Hippocampal formation (tissue), 2 donors: ENCODE results near the gene SLC6A8.

Source experiments
- DNase-seq, 2 donors: peaks; one replicate each; lab custom pipeline; 2025; lab: John Stamatoyannopoulos, UW

The SLC6A8 gene

DNA sequence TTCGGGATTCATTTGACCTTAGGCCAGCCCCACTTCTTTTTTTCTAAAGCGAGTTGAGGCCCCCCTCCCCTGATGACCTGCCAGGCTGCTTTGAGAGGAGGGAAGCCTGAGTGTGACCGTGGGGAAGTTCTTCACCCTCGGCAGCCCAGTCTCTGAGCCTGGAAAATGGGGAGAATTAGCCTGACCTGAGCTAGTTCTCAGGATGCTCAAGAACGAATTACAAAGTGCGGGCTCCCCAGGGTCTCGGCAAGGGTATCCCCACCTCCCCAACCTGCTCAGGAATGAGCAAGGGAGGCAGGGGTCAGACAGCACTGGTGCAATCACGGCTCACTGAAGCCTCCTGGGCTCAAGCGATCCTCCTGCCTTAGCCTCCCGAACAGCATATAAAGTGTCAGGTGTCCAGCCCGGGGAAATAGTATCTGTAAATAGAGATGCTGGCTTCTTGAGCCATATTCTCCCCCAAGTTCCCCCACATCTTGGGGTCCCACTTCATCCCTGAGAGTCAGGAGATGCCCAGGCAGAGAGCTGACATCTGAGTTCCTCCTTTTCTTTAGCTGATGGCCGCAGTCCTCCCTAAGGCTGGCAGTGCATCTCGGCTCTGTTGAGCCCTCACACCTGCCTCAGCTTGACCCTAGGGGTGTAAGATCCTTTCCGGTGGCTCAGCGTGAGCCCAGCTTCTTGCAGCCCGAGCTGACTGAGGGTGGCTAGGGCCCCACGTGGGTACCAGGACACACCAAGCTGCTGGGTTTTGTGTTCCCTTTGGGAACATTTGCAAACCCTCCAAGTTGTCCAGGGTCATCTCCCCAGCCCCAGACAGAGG, 39.2 kb upstream of the SLC6A8 start:
- no peak for DNase-seq

DNA sequence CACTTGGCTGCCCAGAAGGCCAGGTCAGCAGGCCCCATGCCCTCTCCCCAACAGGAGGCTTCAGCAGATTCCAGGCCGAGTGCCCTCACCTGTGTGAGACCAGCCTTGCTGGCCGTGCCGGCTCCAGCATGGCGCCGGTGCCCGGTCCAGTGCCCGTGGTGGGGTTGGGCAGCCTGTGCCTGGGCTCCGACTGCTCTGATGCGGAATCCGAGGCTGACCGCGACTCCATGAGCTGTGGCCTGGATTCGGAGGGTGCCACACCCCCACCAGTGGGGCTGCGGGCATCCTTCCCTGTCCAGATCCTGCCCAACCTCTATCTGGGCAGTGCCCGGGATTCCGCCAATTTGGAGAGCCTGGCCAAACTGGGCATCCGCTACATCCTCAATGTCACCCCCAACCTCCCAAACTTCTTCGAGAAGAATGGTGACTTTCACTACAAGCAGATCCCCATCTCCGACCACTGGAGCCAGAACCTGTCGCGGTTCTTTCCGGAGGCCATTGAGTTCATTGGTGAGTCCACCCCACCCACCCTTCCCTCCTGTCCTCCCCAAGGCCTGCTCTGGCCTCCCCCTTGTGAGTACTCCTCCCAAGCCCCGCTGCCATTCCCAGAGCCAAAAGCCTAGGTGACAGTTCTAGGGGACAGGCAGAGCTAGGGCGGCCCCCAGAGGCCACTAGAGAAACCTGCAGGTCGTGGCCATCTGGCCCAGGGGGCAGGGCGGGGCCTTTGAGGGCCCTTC, 38.4 kb upstream of the SLC6A8 start:
- no peak for DNase-seq

GRCh38 chrX:153649915-153650782, 37.6 kb upstream of the SLC6A8 start:
- DNase-seq = no peak

- no peak for DNase-seq
Observed at GRCh38 chrX:153650959-153651358, 36.8 kb upstream of the SLC6A8 start.

DNA sequence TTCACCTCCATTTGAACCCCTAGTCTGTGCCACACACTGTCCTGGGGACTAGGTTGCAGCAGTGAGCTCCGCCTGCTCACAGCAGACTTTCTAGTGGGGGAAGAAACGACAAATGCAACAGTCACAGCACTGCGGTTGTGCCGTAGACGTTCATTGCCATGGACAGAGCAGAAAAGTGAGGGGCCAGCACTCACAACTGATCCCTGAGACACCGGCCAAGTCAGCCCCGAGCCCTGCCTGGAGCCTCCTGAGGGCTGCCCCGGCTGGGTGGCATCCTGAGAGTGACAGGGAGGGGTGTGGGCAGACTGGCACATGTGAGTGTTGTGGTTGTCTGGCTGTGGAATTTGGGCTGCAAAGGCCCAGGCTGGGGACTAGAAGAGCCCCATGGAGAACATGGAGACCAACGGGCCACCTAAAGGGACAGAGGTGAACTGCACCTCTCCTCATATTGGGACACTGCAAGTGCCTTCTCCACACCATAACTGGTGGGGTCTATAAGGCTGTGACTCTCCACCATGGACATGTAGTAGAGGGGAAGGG, 36.1 kb upstream of the SLC6A8 start:
- no peak for DNase-seq

DNA sequence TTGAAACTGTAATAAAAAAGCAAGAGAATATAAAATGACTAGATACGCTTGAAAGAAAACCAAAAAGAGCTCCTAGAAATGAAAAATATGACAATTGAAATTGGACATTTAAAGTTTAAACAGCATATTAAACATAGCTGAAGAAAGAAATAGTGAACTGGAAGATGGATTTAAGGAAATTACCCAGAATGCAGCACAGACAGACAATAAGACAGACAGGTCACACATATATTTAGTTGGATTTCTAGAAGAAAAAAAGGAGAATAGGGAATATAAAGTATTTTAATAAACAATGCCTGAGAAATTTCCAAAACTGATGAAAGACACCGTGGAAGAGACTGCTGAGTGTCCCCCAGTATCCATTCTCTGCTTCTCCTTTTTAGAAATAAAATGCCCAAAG, 34.2 kb upstream of the SLC6A8 start:
- DNase-seq = no peak

- DNase-seq = no peak
Observed at GRCh38 chrX:153657161-153657560, 30.6 kb upstream of the SLC6A8 start.

DNA sequence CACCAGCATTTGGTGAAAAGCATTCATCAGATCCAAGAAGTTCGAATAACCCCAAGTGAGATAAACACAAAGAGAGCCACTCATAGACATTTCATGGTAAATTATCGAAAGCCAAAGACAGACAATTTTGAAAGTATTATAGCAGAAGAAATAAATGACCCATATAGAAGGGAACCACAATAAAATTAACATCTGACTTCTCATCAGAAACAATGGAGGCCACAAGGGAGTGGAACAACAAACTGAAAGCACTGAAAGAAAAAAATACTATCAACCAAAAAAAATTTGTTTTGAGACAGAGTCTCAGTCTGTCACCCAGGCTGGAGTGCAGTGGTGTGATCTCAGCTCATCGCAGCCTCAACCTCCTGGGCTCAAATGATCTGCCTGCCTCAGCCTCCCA, 28.5 kb upstream of the SLC6A8 start:
- no peak for DNase-seq

GRCh38 chrX:153662266-153662665, 25.5 kb upstream of the SLC6A8 start:
- DNase-seq = no peak

DNA sequence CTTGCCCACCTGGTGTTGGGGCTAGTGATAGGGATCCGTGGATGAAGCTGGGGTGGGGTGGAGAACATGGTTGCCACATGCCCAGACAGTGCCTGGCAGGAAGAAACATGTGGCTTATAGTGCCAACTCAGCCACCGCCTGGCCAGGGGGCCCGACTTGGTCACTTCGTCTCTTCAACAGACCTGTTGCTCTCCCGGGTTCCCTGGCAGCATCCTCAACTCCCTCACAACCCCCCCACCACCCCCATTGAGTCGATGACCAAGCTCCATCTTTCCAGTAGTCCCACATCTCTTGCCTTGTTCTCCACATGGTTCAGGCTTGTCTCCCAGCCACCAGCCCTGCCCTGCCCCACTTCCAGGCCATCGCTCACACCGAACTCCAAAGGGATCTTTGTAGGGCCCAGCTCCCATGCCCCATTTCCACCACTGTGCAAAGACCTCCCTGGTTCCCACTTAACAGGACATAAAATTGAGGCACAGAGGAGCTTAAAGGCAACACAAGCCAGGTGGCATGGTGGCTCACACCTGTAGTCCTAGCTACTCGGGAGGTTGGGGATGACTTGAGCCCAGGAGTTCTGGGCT, 21.9 kb upstream of the SLC6A8 start:
- no peak for DNase-seq

DNA sequence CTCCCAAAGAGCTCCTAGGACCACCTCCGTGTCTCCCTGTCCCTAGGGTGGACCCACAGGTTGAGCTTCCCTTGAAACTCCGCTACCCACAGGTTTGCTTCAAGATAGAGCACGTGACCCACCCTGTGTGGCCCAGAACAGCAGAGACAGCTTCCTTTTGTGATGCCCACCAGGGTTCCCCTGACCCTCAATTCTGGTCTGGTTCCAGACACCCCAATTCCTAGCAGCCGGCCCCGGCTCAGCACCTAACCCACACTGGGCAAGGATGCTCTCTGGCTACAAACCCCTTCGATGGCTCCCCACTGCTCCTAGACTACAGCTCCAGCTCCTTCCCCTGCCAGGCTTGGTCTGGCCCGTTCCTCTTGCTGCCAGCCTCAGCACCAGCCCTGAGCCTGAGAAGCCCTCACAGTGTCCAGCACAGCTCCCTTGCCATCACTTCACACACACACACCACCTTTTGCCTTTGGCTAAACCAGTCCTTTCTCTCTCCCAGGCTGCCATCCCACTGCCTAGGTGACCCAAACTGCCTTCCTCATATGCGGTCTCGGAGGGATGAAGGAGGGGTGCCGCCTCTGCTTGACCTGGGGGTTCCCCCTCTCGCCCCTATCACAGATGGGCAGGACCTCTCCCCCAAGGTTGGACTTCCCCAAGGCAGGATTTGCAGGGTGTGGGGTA, 20.3 kb upstream of the SLC6A8 start:
- DNase-seq = no peak

GRCh38 chrX:153667956-153668396, 19.8 kb upstream of the SLC6A8 start:
- DNase-seq = peak; percentile 75 to 77

DNA sequence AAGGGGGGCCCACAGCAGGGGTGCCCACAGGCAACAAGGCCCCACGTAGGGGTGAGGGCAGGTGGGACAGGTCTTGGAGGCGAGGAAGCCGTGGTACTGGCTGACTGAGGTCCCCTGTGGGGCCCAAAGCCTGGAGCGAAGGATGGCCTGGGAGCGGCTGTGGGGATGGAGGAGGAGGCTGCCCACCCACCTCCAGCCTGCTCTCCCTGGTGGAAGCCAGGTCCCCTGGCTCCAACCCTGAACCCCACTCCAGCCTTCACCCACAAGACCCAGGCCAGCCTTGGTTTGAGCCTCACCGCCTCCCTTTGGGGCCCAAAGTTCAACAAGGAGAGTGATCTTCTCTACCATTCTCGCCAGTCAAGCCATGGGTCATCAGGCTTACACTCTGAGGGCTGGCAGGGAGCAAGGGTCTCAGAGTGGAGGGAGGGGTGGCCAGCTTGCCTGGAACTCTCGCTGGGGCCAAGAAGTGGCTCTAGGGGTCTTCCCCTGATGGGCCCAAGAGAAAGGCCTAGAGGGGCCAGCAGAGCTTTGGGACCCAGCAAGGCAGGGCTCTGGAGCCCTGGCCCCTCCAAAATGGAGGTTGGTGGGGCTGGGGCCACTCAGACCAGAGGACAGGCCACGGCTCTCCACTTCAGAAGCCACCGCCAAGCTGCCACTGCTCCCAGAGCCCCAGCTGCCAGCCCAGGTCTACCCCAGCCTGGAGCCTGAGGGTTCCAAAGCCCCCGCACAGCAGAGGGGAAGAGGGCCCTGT, 19.1 kb upstream of the SLC6A8 start:
- no peak for DNase-seq

GRCh38 chrX:153669174-153669890, 18.4 kb upstream of the SLC6A8 start:
- no peak for DNase-seq

DNA sequence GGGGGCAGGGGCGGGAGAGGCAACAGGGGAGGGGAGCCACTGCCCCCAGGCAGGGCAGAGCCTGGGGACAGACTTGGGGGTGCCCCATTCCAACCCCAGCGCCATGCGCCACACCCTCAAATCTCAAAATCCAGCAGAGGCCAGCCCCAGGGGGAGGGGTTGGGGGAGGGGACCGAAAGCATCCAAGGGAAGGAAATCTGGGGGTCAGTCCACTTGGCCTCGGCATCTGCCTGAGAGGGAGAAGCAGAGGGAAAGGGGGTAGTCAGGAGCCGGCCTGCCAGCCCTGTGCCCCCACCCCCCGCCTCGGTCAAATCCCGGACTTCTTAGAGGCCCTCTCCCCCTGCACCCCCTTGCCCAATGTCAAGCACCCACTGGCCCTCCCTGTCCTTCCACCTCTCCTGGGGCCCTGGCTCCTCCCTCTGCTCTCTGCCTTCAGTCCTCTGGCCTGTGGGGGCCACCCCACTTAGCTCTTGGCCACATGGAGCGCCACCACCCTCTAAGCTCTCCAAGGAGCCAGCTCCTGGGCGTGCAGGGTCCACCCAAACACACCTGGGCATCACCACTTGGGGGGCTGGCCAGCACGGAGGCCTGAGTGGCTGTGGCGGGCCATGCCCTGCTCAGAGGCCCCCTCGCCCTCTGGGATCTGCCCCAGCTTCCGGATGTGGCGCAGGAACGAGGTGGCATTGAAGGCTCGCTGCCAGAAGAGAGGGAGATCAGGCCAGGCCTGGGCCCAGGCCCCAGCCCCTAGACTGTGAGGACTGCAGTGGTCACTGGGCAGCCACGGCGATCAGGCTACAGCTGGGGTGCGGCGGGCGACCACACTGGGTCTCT, 17.6 kb upstream of the SLC6A8 start:
- no peak for DNase-seq

DNA sequence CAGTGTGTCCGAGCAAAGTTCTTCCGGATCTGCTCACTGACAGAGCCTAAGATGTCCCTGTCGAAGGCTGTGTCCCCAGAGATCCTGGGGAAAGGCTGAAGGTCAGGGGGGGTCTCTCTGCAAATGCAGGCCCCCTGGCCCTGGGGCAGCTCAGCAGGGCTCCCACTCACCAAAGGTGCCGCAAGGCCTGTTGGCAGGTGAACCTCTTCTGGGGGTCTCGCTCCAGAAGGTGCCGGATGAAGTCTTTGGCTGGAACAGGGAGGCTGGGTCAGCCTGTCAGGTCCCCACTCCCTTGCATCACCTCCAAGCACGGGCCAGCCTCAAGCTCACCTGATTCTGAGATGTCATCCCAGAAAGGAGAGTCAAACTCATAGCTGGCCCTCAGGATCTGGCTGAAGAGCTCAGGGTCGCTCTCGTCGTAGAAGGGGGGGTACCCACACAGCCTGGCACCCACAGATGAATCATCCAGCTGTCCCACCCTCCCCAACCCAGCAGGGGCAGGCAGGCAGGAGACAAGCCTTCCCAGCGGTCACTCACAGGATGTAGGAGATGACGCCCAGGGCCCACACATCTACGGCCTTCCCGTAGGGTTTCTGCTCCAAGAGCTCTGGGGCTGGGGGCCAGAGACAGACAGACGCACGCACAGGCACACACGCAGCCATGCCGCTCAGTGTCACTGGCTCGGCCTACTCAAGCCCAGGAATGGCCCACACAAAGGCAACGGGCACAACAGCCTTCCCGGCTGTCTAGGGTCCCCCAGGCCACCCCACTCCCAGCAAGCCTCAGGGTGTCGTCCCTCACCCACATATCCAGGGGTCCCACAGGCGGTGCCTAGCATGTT, 16.8 kb upstream of the SLC6A8 start:
- no peak for DNase-seq

DNA sequence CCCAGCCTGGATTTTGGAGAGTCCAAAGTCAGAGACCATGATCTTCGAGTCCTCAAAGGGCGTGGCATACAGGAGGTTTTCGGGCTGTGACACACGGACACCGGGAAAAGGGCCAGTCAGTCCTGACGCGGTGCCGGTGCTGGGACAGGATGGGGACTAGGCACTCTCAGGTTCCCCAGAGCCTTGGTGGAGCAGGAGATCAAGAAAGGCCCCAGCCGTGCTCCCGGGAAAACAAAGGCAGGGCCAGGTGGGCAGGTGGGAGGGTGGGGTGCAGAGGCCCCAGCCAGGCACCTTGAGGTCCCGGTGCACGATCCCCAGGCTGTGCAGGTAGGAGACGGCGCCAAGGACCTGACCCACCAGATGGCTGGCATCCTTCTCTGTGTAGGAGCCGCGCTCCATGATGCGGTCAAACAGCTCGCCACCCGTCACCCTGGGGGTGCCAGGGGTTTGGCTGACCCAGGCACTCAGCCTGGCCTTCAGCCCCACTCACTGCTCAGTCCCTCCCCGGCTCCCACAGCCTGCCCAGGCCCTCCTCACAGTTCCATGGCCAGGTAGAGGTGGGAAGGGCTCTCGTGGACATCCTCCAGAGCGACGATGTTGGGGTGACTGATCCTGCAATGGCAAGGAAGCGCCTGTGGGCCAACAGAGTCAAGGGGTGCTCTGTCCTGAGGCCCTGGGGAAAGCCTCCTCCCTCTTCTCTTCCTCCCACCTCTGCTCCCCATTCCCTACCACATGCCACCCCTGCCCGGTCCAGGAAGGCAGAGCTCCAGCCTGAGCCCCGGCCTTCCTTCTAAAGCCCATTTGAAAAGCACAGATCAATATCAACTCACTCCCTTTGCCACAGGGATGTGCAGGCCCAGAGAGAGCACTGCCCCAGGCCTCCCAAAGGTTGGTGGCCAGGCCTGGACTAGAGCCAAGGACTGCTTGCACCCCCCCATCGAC, 15.9 kb upstream of the SLC6A8 start:
- DNase-seq = no peak
